GM12801 (cell line): Measurements from ENCODE around the gene COX7B.

Experiments used
- TF ChIP-seq, protein P1 (sequence below): IDR thresholded peaks from one replicate; pipeline ENCODE4 v1.5.1; 2011; ENCODE audit warnings: control low read depth; ENCODE audit not compliant: insufficient read length; ENCODE audit errors: extremely low read depth

The COX7B gene

GRCh38 chrX:77899081-77899828, at the start of gene COX7B:
Gene COX7B, plus strand, starts transcription at chrX:77899468. Its CDS starts 86 bp downstream, at chrX:77899554.
- TF ChIP-seq, protein P1, sequence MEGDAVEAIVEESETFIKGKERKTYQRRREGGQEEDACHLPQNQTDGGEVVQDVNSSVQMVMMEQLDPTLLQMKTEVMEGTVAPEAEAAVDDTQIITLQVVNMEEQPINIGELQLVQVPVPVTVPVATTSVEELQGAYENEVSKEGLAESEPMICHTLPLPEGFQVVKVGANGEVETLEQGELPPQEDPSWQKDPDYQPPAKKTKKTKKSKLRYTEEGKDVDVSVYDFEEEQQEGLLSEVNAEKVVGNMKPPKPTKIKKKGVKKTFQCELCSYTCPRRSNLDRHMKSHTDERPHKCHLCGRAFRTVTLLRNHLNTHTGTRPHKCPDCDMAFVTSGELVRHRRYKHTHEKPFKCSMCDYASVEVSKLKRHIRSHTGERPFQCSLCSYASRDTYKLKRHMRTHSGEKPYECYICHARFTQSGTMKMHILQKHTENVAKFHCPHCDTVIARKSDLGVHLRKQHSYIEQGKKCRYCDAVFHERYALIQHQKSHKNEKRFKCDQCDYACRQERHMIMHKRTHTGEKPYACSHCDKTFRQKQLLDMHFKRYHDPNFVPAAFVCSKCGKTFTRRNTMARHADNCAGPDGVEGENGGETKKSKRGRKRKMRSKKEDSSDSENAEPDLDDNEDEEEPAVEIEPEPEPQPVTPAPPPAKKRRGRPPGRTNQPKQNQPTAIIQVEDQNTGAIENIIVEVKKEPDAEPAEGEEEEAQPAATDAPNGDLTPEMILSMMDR: no peak

GRCh38 chrX:77875372-77875771, 23.9 kb upstream of the COX7B start:
- TF ChIP-seq, protein P1: no peak

- TF ChIP-seq, protein P1: no peak
These were observed 6.4 kb upstream of the COX7B start for GRCh38 chrX:77892887-77893286.

DNA sequence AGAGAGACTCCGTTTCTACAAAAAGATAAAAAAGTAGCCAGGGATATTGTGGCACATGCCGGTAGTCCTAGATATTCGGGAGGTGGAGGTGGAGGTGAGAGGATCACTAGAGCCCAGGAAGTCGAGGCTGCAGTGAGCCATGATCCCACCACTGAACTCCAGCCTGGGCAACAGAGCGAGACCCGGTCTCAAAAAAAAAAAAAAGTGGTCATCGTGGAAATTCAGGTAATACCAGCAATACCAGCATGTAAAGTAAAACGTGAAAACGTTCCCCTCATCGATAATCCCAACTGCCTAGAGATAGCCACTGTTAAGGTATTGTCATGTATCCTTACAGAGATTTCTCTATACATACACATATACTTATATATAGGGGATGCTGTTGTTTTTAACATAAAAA, 5.6 kb upstream of the COX7B start:
- TF ChIP-seq, protein P1: no peak

DNA sequence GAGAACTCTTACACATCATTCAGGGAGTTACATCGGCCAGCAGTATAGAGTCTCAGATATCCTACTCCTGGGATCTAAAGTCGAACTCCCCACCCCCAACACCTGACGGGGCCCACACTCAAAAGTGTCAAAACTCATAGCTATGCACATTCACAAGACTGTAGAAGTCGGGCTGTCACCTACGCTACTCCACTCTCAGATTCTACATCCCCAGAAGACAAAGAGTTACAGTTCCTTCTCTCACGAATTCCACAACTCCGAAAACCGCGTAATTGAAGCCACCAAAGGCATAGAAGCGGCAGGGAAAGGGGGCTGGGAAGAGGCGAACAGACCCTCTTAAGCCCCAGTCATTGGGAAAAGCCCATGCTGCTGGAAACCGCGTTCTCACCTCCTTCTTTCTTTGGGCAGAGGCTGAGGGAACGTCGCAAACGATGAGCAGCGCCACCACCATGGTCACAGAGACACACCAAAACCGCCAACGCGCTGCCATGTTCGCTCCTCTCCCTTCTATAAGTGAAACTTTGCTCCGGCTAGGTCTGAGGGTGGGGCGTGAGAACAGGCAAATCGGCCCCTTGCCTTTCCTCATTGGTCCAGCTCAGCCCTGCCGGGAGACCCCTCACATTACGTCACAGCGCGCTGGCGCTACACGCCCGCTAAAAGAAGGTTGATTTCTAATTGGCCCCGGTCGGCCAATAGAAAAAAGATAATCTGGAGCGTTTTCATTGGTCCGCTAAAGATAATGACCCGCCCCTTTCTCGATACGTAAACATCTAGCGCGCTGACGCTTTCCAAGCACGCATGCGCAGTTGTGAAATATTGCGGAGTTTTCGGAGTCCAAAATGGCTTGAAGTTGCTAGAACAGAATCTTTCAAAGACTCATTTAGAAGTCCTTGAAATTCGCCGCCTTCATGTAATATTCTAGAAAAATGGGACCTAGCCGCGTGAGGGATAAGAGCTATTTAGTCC, 4.1 kb upstream of the COX7B start, which contains the start of gene MAGT1:
Gene MAGT1, minus strand, starts transcription at position 515 of the 966 bp plus-strand sequence. Its CDS starts 25 bp downstream, at position 490.
- TF ChIP-seq, protein P1: no peak

DNA sequence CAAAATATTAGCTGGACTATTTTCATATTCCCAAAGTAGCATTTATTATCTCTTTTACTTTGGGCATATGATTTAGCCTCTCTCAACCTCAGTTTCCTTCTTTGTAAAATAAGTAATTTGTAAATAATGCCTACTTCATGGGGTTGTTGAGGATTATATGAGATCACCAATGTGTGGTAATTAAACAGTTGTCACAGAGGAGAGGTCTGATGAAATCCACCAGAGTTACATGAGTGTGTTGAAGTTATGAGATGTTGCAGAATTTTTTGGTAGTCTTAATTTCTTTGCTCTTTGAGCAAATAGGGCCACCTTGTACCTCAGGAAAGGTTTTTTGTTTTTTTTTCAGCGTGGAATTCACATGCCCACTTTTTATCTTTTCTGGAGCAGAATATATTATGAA, 1.4 kb downstream of the COX7B start:
- TF ChIP-seq, protein P1: no peak

DNA sequence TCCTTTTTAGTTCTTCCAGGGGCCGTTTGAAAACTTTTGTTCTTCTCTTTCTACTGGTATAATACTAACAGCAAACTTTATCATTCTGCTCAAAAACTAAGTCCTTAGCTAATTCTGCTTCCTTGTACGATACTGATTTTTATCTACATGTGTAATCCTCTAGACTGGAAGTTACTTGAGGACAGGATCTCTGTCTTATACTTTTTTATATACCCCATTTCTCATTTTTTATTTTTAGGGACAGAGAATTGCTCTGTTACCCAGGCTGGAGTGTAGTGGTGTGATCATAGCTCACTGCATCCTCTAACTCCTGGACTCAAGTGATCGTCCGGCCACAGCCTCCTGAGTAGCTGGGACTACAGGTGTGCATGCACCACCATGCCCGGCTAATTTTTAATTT, 2.2 kb downstream of the COX7B start:
- TF ChIP-seq, protein P1: no peak
